BLaER1 (cell line): ENCODE data around the gene RPTOR.
A peak's percentile ranks its signal among the peaks of the same experiment; 100 is the strongest.

Experiments
- H3K27ac ChIP-seq: shearing (Covaris generic); formaldehyde crosslinking; 2 replicates; pipeline ENCODE4 v1.8.1; 2022
- H3K27me3 ChIP-seq: shearing (Covaris generic); formaldehyde crosslinking; 2 replicates; pipeline ENCODE4 v1.8.1; 2022
- H3K36me3 ChIP-seq: shearing (Covaris generic); formaldehyde crosslinking; 2 replicates; pipeline ENCODE4 v1.8.1; 2022
- H3K4me1 ChIP-seq: shearing (Covaris generic); formaldehyde crosslinking; 2 replicates; pipeline ENCODE4 v1.8.1; 2022
- H3K4me2 ChIP-seq: shearing (Covaris generic); formaldehyde crosslinking; 2 replicates; pipeline ENCODE4 v1.8.1; 2022
- H3K4me3 ChIP-seq: shearing (Covaris generic); formaldehyde crosslinking; 2 replicates; pipeline ENCODE4 v1.8.1; 2022
- H3K9ac ChIP-seq: shearing (Covaris generic); formaldehyde crosslinking; 2 replicates; pipeline ENCODE4 v1.8.1; 2022
- H3K9me3 ChIP-seq: shearing (Covaris generic); formaldehyde crosslinking; 2 replicates; pipeline ENCODE4 v1.8.1; 2022
- H4K20me1 ChIP-seq: shearing (Covaris generic); formaldehyde crosslinking; 2 replicates; pipeline ENCODE4 v1.8.1; 2022
- Cebpa-rat ChIP-seq: shearing (Covaris generic); IDR thresholded peaks from 2 replicates; pipeline ENCODE4 v1.8.1; 2022

Gene RPTOR

GRCh38 chr17:80883831-80884735 is 339.4 kb downstream of the RPTOR start:
- Histone ChIP-seq H3K9me3 (no peaks in the 10 kb centered on the region), H3K27ac (peak overlapping the region; percentile 37; the same call in 1 of the 2 replicates), H3K36me3 (peaks cover 37% of the 10 kb centered on the region), H3K27me3 (peaks cover 43% of the 10 kb centered on the region), H4K20me1 (peaks cover 83% of the 10 kb centered on the region), H3K4me2 (peak overlapping the region; percentile 95), H3K4me1 (peaks cover 99% of the 10 kb centered on the region), H3K4me3 (peak overlapping the region; percentile 16; the same call in 1 of the 2 replicates), H3K9ac (no peak overlapping the region)
- TF ChIP-seq Cebpa-rat: no peak

- Histone ChIP-seq H3K36me3 (peaks cover 38% of the 10 kb centered on the region), H3K27ac (peak overlapping the region; percentile 37; the same call in 1 of the 2 replicates), H3K4me2 (peak overlapping the region; percentile 95), H3K9ac (no peak overlapping the region), H4K20me1 (peaks cover 86% of the 10 kb centered on the region), H3K4me1 (peaks cover 100% of the 10 kb centered on the region), H3K9me3 (no peaks in the 10 kb centered on the region), H3K4me3 (peak overlapping the region; percentile 16; the same call in 1 of the 2 replicates), H3K27me3 (peaks cover 50% of the 10 kb centered on the region)
- no peak for TF ChIP-seq Cebpa-rat
Observed at GRCh38 chr17:80884811-80885210, 340.2 kb downstream of the RPTOR start.

DNA sequence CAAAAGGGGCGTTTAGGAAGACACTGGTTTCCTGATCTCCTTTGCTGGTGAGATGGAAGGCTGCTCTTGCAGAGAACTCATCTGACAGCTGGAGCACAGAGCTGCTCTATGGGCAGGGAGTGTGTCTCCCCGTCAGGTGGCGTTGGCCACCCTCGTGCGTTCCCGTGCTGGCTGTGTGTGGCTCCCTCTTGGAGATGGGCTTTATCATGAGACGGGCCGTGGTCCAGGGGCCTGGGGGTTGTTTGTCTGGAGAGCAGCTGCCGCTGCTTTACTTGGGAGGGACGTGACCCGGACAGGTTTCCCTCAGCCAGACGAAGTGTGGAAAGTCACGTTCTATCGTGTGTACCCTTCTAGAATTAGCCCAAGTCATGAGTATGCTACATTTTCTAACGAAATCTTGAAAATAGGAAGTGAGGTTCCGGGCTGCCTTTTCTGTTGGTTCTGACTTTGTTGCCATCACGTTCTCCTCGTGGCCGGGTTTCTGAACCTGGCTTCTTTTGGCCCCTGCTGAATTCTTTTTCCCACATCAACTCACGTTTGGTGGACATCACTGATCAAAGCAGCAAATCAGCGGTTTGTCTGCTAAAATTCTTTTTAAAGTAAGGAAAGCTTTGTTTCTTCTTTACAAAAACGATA is 341.4 kb downstream of the RPTOR start:
- Histone ChIP-seq H3K36me3 (peaks cover 38% of the 10 kb centered on the region), H3K27me3 (peaks cover 54% of the 10 kb centered on the region), H4K20me1 (peaks cover 91% of the 10 kb centered on the region), H3K4me1 (peaks cover 100% of the 10 kb centered on the region), H3K9me3 (no peaks in the 10 kb centered on the region), H3K27ac (peak overlapping the region; percentile 65; the same call in 1 of the 2 replicates), H3K9ac (peak overlapping the region; percentile 53), H3K4me2 (peak overlapping the region; percentile 95), H3K4me3 (peak overlapping the region; percentile 55)
- no peak for TF ChIP-seq Cebpa-rat

DNA sequence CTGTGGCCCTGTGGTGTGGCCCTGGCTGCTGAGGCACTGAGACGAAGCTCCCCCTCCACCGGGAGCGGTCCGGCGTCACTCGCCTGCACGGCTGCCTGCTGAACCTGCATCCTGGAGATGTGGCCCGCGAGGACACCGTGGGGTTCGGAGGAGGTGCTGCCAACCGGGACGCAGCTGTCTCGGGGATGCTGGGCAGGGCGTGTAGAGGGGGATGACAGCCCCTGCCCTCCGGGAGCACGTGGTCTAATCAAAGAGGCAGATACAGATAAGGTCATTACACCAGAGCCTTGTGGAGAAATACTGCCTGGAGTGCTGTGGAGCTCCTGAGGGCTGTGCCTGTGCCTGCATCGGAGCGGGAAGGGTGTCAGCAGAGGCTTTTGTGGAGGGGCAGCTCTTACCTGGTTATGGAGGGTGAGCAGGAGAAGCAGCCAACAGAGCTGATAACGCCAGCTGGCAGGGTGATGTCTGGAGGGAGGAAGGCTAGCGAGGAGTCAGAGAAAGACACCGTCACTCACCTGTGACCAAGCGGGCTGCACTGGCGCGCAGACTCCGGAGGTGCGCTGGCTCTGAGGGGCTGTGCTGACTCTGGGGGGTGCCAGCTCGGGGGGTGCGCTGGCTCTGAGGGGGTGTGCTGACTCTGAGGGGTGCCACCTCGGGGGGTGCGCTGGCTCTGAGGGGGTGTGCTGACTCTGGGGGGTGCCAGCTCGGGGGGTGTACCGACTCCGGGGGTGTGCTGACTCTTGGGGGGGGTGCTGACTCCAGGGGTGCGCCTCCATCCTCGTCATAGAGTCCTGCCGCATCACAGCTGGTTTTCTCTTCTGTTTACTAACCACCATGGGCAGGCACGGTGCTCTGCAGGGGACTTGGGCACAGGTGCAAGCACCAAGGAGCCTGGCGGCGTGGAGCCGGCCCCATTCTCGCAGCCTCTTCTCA is 342.3 kb downstream of the RPTOR start:
- Histone ChIP-seq H3K4me2 (peak overlapping the region; percentile 95), H3K27me3 (peaks cover 54% of the 10 kb centered on the region), H3K9ac (peak overlapping the region; percentile 53), H3K9me3 (no peaks in the 10 kb centered on the region), H4K20me1 (peaks cover 99% of the 10 kb centered on the region), H3K4me1 (peaks cover 100% of the 10 kb centered on the region), H3K27ac (peak overlapping the region; percentile 65; the same call in 1 of the 2 replicates), H3K4me3 (peak overlapping the region; percentile 55), H3K36me3 (peaks cover 36% of the 10 kb centered on the region)
- TF ChIP-seq Cebpa-rat: no peak

DNA sequence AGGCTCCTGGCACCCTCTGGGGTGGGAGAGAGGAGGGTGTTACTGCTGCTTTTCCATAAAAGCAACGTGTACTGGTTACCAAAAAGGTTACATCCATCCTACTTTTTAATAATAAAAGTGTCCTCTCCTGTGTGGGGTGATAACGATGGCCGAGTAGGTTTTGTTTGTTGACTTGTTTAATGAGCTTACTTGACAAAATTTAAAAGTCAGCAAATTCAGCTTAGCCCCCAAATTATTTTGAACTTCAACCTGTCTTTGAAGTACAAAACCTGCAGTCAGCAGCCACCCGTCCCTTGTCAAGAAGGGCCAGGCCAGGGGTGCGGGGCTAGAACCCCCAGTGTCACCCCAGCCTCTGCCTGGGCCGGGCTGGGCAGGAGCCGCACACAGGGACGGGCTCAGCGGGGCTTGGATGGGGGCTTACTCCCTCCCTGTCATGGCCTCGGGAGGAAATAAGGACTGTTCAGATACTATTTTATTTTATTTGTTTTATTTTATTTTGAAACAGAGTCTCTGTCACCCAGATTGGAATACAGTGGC is 343.1 kb downstream of the RPTOR start:
- no peak for TF ChIP-seq Cebpa-rat
- no peak overlapping the region for H3K27ac ChIP-seq
- H3K4me3 ChIP-seq: peak overlapping the region; percentile 55
- H3K36me3 ChIP-seq: peaks cover 36% of the 10 kb centered on the region
- peak overlapping the region; percentile 95 for H3K4me2 ChIP-seq
- H3K9ac ChIP-seq: no peak overlapping the region
- H4K20me1 ChIP-seq: peaks cover 99% of the 10 kb centered on the region
- H3K4me1 ChIP-seq: peaks cover 100% of the 10 kb centered on the region
- H3K27me3 ChIP-seq: peaks cover 47% of the 10 kb centered on the region
- H3K9me3 ChIP-seq: no peaks in the 10 kb centered on the region

DNA sequence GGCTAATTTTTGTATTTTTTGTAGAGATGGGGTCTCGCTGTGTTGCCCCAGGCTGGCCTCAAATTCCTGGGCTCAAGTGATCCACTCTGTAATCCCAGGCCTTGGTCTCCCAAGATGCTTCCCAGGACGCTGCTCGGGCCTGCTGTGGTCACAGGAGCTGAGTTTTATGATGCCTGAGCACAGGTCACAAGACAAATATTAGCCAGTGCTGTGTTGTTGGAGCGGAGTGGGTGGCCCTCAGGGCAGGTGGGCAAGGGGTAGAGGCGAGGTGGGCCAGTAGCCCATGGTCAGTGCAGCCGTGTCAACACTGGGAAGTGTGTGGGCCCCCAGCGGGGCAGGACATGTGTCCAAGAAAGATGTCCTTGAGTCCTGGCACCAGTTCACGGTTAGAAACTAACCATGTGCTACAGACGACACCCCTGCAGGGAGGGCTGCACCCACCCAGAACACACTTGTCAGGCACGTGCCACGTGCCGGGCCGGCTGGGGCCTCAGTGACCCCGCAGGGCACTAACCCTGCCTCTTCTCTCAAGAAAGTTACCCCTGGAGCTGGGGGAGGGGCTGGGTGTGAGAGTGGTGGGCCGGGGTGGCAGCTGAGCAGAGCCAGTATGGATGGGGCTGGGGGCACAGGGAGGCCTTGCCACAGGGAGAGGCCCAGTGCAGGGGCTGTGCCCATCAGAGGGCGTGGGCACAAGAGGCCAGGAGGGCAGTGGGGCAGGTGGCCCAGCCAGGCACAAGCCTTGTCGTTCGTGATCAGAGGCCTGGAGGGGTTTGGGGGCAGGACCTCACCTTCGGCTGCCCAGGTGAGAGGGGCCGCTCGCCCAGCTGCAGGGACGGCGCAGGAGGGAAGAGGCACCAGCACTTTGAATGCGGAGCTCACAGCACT is 343.9 kb downstream of the RPTOR start:
- peaks cover 42% of the 10 kb centered on the region for H3K27me3 ChIP-seq
- H3K36me3 ChIP-seq: peaks cover 36% of the 10 kb centered on the region
- H4K20me1 ChIP-seq: peaks cover 99% of the 10 kb centered on the region
- H3K9me3 ChIP-seq: no peaks in the 10 kb centered on the region
- H3K27ac ChIP-seq: no peak overlapping the region
- TF ChIP-seq Cebpa-rat: no peak
- H3K4me1 ChIP-seq: peaks cover 100% of the 10 kb centered on the region
- peak overlapping the region; percentile 95 for H3K4me2 ChIP-seq
- H3K9ac ChIP-seq: no peak overlapping the region
- H3K4me3 ChIP-seq: peak overlapping the region; percentile 44; the same call in 1 of the 2 replicates

DNA sequence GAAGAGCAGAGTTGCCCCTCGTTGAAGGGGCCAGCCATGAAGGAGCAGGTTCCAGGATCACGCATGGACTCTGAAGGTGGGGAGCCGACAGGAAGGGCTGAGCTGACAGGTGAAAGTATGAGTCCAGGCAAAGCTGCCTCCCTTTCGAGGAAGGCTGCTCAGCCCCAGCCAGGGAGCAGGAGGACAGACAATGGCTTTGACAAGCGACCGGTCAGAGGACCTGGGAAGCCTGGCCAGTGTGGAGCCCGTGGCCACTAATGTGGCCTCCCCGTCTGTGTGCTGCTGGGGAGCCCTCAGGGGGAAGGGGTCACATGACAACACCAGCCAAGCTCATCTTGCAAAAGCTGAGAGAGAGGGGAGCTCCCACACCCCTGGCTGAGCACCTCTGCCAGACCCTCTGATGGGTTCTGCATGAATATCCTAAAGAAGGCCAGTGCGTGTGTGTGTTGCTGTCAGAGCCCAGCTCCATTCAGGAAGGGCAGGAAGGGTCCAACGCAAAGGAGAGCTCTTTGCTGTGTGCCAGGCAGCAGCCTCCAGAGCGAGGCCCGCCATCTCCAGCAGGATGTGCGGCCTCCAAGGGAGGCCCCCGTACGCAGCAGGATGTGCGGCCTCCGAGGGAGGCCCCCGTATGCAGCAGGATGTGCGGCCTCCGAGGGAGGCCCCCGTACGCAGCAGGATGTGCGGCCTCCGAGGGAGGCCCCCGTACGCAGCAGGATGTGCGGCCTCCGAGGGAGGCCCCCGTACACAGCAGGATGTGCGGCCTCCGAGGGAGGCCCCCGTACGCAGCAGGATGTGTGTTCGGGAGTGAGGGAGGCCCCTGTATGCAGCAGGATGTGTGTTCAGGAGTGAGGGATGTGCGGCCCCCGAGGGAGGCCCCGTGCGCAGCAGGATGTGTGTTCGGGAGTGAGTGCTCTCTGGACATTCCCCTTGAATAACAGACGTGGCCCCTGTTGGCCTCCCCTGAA is 344.9 kb downstream of the RPTOR start:
- peaks cover 35% of the 10 kb centered on the region for H3K27me3 ChIP-seq

More for the DNA sequence above, 344.9 kb downstream of the RPTOR start:
- H3K4me3 ChIP-seq: peak overlapping the region; percentile 44; the same call in 1 of the 2 replicates
- H3K9ac ChIP-seq: no peak overlapping the region
- H3K4me1 ChIP-seq: peaks cover 95% of the 10 kb centered on the region
- H3K27ac ChIP-seq: no peak overlapping the region
- H3K36me3 ChIP-seq: peaks cover 38% of the 10 kb centered on the region
- TF ChIP-seq Cebpa-rat: no peak
- peaks cover 99% of the 10 kb centered on the region for H4K20me1 ChIP-seq
- peak overlapping the region; percentile 95 for H3K4me2 ChIP-seq
- H3K9me3 ChIP-seq: no peaks in the 10 kb centered on the region
